Adrenal gland (tissue), 12 donors: Measurements from ENCODE around the gene COL5A1. TPM values are rescaled to one million over a fixed set of nuclear protein-coding genes. Genes with fewer than 3 reads are reported as not detected.

Experiments used
- DNase-seq, 7 donors: peaks; one replicate each; pipeline ENCODE4 v3.0.0-alpha.2; 2019 to 2020
- H3K27ac ChIP-seq, 5 donors: fragments of 200-600 bp; sonication (generic) in 4 of 5; 1 replicate in 3 of 5; 2 replicates in 2 of 5; pipeline versions ENCODE4 v1.5.1 to v1.8.0; 2016 to 2020; ENCODE audit warnings: mild to moderate bottlenecking in 1 of 5
- H3K27me3 ChIP-seq: fragments of 200-600 bp; 2 replicates; pipeline ENCODE4 v1.8.0; 2021
- H3K36me3 ChIP-seq, 2 donors: fragments of 200-600 bp; replicated peaks in 1 of 2; 1 replicate in 1 of 2; 2 replicates in 1 of 2; pipeline versions ENCODE4 v1.5.1 to v1.8.0; 2018 to 2022
- H3K4me1 ChIP-seq, 2 donors: fragments of 200-600 bp; replicated peaks in 1 of 2; 1 replicate in 1 of 2; 2 replicates in 1 of 2; pipeline versions ENCODE4 v1.5.1 to v1.8.0; 2018 to 2021
- H3K4me3 ChIP-seq, 4 donors: fragments of 200-600 bp; sonication (generic) in 3 of 4; one replicate each; pipeline ENCODE4 v1.5.1; 2016 to 2018
- H3K9me3 ChIP-seq, 3 donors: fragments of 200-600 bp; sonication (generic) in 1 of 3; replicated peaks in 1 of 3; 1 replicate in 2 of 3; 2 replicates in 1 of 3; pipeline versions ENCODE4 v1.5.1 to v1.8.0; 2016 to 2021
- POLR2A ChIP-seq, 2 donors: fragments of 450-650 bp; IDR thresholded peaks; one replicate each; pipeline ENCODE4 v1.6.1; 2017; ENCODE audit warnings: antibody characterized with exemption in 2 of 2, mild to moderate bottlenecking in 2 of 2, moderate library complexity in 1 of 2
- WGBS, 4 donors: extraction: QIAGEN DNeasy Blood & Tissue Kit in 2 of 4; methylation state at CpG; one replicate each; pipeline versions ENCODE4 v1.1.5 to v1.1.7; 2013 to 2017; 5-methylcytosine and 5-hydroxymethylcytosine counted together
- intact Hi-C, 2 donors: fragments of 100-400 bp; cut with DNase I; formaldehyde crosslinking; loops; one replicate each; pipeline versions ENCODE4 v1.14.1 to v1.15.0; 2022 to 2023
- polyA plus RNA-seq, 3 donors: library from polyadenylated mRNA; stranded (reverse); fragments of 200-250 nt in 2 of 3; fragments of 350-450 nt in 1 of 3; fragmentation: Illumina TruSeq in 1 of 3; extraction: RNeasy Lipid Tissue Mini Kit (QIAGEN cat#74804) in 1 of 3; gene quantifications; one replicate each; pipeline ENCODE4 v1.2.3, GENCODE V29; 2013 to 2014
- total RNA-seq, 9 donors: library from RNA; depleted of rRNA in 4 of 9; stranded (reverse); fragments of >200 nt in 4 of 9; fragments of 120-200 nt in 1 of 9; fragmentation: NEBNext Ultra II Directional in 1 of 9; extraction: Animal tissue kit (Norgen Biotek cat#: 25700) in 1 of 9; gene quantifications; one replicate each; pipeline versions ENCODE4 v1.1.0 to v1.2.4, GENCODE V29; 2013 to 2023
- TF ChIP-seq, protein P1 (sequence below), 6 experiments: fragments of 450-650 bp in 4 of 6; fragments of 200-600 bp in 2 of 6; sonication (generic) in 1 of 6; IDR thresholded peaks; 1 replicate in 5 of 6; 2 replicates in 1 of 6; pipeline versions ENCODE4 v1.5.1 to v1.8.0; 2016 to 2021; ENCODE audit warnings: antibody characterized with exemption in 6 of 6, mild to moderate bottlenecking in 2 of 6, moderate library complexity in 1 of 6
- donor health status: healthy with polysubstance abuse.
- donor health status: Bipolar disorder and iron deficiency.
- donor health status: DM: yes; HTN: yes; CAD: no.
- donor health status: DM: no; HTN: no; CAD: no.
- donor health status: DM: no; HTN: no; CAD: no.
- donor health status: DM: yes; HTN: yes; CAD: no.

COL5A1 gene
- total and polyA plus RNA-seq, 12 donors, result 3.5 to 45.5 (median 29.3) TPM

DNA sequence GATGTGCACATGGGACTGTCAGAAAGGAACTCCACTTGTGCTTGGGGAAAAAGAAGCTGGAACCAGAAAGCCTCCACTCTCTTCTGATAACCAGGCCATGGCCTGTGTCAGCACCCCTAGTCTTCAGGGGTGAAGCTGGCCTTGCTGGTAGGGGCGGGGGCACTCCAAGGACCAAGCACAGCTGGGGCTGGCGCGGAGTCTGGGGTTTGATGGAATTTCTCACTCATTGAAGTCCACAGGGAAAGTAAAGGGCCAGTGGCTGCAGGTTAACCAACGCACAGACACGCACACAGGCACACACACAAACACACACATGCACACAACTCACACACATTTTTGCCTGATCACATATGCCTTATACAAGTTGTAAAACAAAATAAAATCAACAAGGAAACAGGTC, 1.6 kb upstream of the COL5A1 start:
- intact Hi-C loops, result loop anchor here (10.0 kb wide), 2 partner anchors 115 to 185 kb away; no protein-coding TSS in a partner anchor
- DNase-seq, result no peak
- TF ChIP-seq POLR2A (IDR thresholded peaks at IDR 0.05), result no peak
- TF ChIP-seq, protein P1, sequence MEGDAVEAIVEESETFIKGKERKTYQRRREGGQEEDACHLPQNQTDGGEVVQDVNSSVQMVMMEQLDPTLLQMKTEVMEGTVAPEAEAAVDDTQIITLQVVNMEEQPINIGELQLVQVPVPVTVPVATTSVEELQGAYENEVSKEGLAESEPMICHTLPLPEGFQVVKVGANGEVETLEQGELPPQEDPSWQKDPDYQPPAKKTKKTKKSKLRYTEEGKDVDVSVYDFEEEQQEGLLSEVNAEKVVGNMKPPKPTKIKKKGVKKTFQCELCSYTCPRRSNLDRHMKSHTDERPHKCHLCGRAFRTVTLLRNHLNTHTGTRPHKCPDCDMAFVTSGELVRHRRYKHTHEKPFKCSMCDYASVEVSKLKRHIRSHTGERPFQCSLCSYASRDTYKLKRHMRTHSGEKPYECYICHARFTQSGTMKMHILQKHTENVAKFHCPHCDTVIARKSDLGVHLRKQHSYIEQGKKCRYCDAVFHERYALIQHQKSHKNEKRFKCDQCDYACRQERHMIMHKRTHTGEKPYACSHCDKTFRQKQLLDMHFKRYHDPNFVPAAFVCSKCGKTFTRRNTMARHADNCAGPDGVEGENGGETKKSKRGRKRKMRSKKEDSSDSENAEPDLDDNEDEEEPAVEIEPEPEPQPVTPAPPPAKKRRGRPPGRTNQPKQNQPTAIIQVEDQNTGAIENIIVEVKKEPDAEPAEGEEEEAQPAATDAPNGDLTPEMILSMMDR (IDR thresholded peaks at IDR 0.05), result no peak
- peaks cover 17 to 28% of the 10 kb centered on the region in 2 donors for H3K4me1 ChIP-seq
- H3K27ac ChIP-seq, result no peak overlapping the region
- WGBS, 4 donors, result 93 to 96% (median 94%) methylated on average over 5 of the region's 5 CpGs
- no peaks in the 10 kb centered on the region for H3K36me3 ChIP-seq
- H3K9me3 ChIP-seq, result no peaks in the 10 kb centered on the region
- no peak overlapping the region for H3K4me3 ChIP-seq
- no peaks in the 10 kb centered on the region for H3K27me3 ChIP-seq

DNA sequence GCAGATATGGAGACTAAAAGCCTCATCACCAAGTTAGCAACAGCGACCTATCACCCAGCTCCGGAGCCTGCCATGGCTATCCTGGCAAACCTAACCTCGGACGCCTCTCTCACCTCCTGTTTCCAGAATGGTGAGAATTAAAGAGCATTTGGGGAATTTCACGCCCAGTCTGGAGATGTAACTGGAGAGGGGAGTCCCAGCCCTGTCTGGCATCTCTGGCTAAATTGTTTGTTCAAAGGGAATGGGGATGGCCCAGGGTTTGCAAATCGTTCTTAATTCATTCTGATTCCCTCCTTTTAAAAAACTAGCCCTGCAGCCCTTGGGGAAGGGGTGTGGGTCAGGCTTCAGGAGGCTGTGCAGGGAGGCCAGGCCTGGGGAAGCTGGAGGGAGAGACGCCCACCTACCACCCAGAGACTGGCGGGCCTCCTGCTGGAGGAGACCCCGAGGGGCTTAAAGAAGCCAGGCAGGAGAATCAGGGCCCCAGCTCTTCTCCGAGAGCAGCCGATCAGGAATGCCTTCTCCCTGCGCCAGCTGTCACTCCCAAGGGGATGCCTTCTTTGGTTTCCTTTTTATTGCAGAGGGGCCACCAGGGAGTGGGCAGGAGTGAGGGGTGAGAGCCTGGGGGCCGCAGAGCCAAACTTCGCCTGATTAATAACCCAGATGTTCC, 964 bp upstream of the COL5A1 start:
- no peaks in the 10 kb centered on the region for H3K27me3 ChIP-seq
- H3K4me1 ChIP-seq, result peaks cover 24 to 35% of the 10 kb centered on the region in 2 donors
- peak overlapping the region in 4 of 5 donors; percentile 24 to 91 (median 84) for H3K27ac ChIP-seq
- no peaks in the 10 kb centered on the region for H3K9me3 ChIP-seq
- DNase-seq, result no peak
- intact Hi-C loops, result no loop called here
- peak overlapping the region in 1 of 4 donors; percentile 88 for H3K4me3 ChIP-seq
- WGBS, 4 donors, result 71 to 89% (median 77%) methylated on average over 9 to 14 of the region's 14 CpGs
- no peaks in the 10 kb centered on the region for H3K36me3 ChIP-seq
- TF ChIP-seq POLR2A (IDR thresholded peaks at IDR 0.05), result no peak
- TF ChIP-seq, protein P1 (IDR thresholded peaks at IDR 0.05), result no peak

DNA sequence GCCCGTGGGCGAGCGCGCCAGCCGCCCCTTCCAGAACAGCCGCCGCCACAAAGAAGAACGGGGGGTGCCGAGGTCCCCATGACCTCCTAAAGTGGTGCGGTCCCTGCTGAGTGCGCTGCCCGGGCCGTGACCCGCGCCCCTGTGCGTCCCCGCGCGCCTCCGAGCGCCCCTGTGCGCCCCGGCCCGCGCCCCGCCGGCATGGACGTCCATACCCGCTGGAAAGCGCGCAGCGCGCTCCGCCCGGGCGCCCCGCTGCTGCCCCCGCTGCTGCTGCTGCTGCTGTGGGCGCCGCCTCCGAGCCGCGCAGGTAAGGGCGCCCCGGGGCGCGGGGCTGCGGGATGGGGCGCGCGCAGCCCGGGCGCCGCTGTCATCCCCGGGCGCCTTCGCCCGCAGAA, 384 bp downstream of the COL5A1 start:
- Histone ChIP-seq H3K27me3 (no peaks in the 10 kb centered on the region), H3K4me3 (peak overlapping the region in 2 of 4 donors; percentile 31 to 88), H3K9me3 (no peaks in the 10 kb centered on the region), H3K4me1 (peaks cover 27 to 42% of the 10 kb centered on the region in 2 donors), H3K36me3 (no peaks in the 10 kb centered on the region), H3K27ac (peak overlapping the region in 4 of 5 donors; percentile 49 to 91 (median 70))
- no peak for TF ChIP-seq POLR2A (IDR thresholded peaks at IDR 0.05)
- TF ChIP-seq, protein P1 (IDR thresholded peaks at IDR 0.05), result no peak
- no peak for DNase-seq
- intact Hi-C loops, result no loop called here
- WGBS, 4 donors, result 1 to 2% methylated on average over 47 to 58 of the region's 58 CpGs; no CpG with 5 or more reads in 2 of the 4 donors

DNA sequence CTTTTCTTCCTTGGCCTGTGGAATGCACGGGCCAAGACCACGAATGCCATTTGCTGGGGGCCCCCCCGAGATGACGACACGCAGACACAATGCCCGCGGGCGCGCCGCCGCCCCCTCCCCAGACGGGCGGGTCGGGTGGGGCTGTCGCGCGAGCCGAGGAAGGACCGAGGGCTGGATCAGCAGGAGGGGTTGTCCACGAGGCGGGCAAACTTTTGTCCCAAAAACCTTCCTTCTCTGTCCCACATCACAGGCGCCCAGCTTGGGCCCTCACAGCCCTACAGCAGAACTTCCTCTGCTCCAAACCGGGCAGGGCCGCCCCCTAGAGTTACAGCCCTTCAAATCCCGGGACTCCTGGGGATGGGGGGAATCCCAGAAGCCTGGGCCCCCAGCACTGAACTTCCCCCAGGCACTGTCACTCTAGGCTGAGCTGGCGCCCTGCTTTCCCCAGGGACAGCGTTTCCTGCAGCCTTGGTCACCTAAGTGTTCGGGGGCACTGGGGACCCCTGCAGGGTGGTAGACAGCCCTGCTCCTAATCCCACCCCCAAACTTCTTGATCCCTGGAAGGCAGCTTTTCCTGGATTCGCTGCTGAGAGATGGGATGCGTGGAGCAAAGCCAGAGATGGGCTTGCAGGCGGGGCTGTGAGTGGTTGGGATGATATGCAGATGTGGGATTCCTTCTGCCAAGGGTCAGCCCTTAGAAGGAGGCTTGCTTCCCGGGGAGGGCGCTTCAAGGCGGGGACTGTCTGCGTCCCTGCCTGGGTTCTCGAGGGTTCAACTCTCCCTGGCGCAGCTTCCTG, 980 bp downstream of the COL5A1 start:
- H3K9me3 ChIP-seq, result no peaks in the 10 kb centered on the region
- TF ChIP-seq POLR2A (IDR thresholded peaks at IDR 0.05), result peak in 1 of 2 donors; percentile 7
- TF ChIP-seq, protein P1 (IDR thresholded peaks at IDR 0.05), result no peak
- H3K36me3 ChIP-seq, result no peaks in the 10 kb centered on the region
- DNase-seq, result peak; percentile 33 to 71 (median 53)
- H3K4me3 ChIP-seq, result peak overlapping the region in 2 of 4 donors; percentile 31 to 88
- peaks cover 23 to 37% of the 10 kb centered on the region in 2 donors for H3K4me1 ChIP-seq
- no peaks in the 10 kb centered on the region for H3K27me3 ChIP-seq
- 16 to 72% (median 23%) methylated on average over 8 to 37 of the region's 37 CpGs for WGBS, 4 donors
- intact Hi-C loops, result no loop called here
- H3K27ac ChIP-seq, result peak overlapping the region in 3 of 5 donors; percentile 49 to 91 (median 84)
